WI38 (cell line): Measurements from ENCODE around the gene PTTG1IP.

Experiments used
- H3K4me3 ChIP-seq: 2 replicates; pipeline ENCODE4 v1.5.1; 2011; ENCODE audit warnings: low read depth, mild to moderate bottlenecking, control low read depth, low read length
- CTCF ChIP-seq: IDR thresholded peaks from 2 replicates; pipeline ENCODE4 v1.5.1; 2012; ENCODE audit warnings: low read depth, mild to moderate bottlenecking, control low read depth, low read length

PTTG1IP gene

GRCh38 chr21:44800103-44800502, 73.4 kb downstream of the PTTG1IP start:
- peak overlapping the region; percentile 90; the same call in 1 of the 2 replicates for H3K4me3 ChIP-seq
- TF ChIP-seq CTCF, result no peak

DNA sequence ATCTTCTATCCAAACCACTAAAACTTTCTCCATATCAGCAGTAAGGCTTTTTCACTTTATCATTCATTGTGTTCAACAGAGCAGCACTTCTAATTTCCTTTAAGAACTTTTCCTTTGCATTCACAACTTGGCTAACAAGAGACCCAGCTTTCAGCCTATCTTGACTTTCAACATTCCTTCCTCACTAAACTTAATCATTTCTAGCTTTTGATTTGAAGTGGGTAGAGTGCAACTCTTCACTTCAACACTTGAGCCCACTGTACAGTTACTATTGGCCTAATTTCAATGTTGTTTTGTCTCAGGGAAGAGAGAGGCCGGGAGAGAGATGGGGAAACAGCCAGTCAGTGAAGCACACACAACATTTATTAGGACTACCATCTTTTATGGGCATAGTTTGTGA, 73.8 kb downstream of the PTTG1IP start:
- TF ChIP-seq CTCF, result no peak
- no peak overlapping the region for H3K4me3 ChIP-seq
